SH-SY5Y (cell line): ENCODE measurements around the gene NAA35.

Experiments used
- GATA2 ChIP-seq: IDR thresholded peaks from 2 replicates; pipeline ENCODE4 v1.6.1; 2011; ENCODE audit warnings: mild to moderate bottlenecking, low read depth, low read length
- GATA3 ChIP-seq: IDR thresholded peaks from 2 replicates; pipeline ENCODE4 v1.6.1; 2011; ENCODE audit warnings: low read depth, mild to moderate bottlenecking, low read length, moderate library complexity

Gene NAA35

DNA sequence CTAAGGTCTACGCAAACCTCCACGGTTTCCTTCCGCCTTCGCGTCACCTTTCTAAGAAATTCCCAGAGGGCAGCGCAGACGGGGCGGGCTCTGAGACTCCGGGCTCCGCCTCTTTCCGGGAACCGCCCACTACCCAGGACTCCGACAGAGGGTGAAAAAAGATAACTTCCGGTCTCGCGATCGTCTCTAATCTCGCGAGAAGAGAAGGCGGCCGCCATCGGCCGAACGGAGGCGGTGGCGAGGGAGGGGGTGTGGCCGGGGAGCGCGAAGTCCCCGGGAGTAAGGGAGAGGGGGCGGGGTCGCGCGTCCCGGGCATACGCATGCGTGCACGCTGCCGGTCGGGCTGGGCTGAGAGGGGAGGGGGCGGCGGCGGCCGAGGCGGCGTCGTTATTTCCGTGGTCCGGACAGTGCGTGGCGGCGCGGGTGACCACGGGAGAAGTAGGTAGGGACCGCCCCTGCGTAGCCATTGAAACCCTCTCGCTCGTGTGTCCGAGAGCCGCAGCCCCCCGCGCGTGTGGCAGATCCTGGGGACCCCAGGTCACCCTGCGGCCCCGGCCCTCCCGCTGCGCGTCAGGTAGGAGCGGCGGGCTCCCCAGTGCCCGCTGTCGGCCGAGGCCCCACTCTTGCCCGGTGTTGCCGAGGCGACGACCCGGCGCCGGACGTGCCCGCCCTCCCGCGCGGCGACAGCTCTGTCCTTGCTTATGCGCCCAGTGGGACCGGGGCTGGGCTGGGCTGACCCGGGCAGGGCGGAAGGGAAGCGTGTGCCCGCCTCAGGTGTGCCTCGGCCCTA is at the start of gene NAA35:
TSS of gene NAA35 (plus strand) at position 315 of the 790 bp plus-strand sequence. CDS start 1,014 bp downstream, outside the sequence.
- TF ChIP-seq GATA3: no peak
- 0 out of 2 replicates have a peak, but pooled peaks have one; percentile 21 for TF ChIP-seq GATA2

DNA sequence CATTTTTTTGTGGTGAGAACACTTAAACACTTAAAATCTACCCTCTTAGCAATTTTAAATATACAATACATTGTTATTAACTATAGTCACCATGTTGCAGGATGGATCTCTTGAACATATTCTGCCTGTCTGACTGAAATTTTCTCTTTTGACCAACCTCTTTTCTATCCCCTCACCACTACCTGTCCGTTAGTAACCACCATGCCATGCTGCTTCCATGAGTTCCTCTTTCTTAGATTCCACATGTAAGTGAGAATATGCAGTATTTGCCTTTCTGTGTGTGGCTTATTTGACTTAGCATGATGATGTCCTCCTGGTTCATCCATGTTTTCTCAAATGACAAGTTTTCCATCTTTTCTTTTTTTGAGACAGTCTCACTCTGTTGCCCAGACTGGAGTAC is 48.5 kb upstream of the NAA35 start:
- TF ChIP-seq GATA2 (no peak), GATA3 (no peak)

DNA sequence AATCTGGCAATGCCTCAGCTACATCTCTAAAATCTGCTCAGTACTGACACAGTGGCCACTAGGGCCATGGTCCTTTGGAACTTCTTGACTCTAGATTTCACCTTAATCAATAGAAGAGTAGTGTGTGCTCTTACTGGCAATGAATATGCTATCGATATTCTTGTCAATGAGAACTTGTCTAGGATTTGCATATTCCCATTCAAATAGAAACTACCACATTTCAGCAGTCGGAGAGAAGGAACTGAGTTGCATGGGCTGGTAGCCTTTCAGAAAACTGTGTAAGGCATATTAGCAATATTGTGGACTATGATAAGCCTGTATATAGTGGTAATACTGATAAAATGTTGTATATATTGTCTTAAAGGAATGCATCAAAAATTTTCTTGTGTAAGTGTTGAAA is 45.3 kb upstream of the NAA35 start:
- TF ChIP-seq GATA3 (no peak), GATA2 (no peak)

DNA sequence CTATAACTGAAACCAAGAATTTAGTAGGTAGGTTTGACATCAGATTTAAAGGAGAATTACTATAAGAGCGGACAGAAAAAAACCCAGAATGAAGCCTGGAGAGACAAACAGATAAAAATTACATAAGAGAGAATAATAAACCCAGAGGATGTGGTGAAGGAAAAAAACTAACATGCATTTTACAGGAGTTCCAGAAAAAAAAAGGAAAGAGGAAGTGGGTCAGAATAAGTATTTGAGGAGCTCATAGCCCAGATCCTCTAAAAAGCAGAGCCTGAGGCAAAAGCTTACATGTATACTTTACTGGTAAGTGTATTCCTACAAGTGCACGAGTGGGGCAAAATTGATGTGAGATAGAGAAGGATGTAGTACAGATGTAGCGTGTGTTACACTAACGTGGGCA is 43.1 kb upstream of the NAA35 start:
- TF ChIP-seq GATA3 (no peak), GATA2 (no peak)

DNA sequence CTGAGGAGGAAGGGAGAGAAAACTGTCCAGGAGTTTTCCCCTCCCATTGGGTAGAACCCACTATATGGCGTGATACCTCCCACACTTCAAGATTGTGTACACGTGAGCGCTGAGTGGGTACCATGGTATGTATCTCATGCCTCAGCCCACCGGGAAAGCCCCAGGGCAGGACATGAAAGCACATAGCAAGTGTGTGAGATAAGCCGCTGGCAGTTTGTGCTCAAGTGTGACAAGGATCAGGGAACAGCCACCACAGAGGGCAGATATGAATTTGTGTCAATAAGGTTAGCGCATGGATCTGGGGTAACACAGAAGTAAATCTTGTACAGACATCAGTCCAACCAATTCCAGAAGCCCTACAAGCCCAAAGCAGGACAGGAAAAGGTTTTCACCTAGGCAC is 42.6 kb upstream of the NAA35 start:
- TF ChIP-seq GATA2 (no peak), GATA3 (no peak)

GRCh38 chr9:85899388-85899787 is 41.6 kb upstream of the NAA35 start:
- TF ChIP-seq GATA2 (no peak), GATA3 (no peak)

- TF ChIP-seq GATA2: no peak
- no peak for TF ChIP-seq GATA3
Measured at GRCh38 chr9:85900504-85901201, 40.3 kb upstream of the NAA35 start.

DNA sequence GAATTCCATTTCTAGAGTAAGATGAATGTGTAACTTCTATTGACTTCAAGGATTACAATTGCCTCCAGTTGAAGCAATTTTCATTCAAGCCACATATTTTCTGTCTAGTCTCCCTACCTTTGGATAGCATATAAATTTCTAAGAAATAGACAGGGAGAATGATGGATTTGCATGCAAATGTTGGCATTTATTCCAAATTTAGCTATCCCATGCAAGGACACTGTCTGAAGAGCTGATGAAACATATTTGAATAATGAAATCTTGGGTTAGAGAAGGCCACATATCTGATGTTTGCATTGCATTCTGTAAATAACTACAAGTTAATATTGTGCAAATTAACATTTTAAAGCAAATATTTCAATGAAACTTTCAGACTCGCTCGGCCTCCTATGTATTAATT is 36.0 kb upstream of the NAA35 start:
- TF ChIP-seq GATA3: no peak
- no peak for TF ChIP-seq GATA2

DNA sequence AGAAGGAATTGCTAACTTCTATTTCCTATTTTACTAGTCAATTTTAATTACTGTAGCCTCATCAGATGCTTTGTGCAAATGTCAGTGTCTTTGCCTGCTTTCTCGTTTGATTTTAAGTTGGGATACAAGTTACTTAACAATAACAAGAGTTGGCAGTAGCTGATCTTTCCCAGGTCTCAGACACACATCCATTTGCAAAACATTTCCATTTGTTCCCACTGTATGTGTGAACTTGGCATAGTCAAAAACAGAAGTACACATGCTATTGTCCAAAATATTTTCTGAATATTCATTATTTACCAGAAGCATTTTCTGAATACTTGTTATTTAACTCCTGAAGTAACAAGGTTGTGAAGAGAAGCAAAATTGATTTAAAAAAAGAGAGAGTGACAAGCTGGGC is 35.0 kb upstream of the NAA35 start:
- TF ChIP-seq GATA2 (no peak), GATA3 (no peak)

- TF ChIP-seq GATA3 (no peak), GATA2 (no peak)
Measured at GRCh38 chr9:85909390-85909789, 31.6 kb upstream of the NAA35 start.

DNA sequence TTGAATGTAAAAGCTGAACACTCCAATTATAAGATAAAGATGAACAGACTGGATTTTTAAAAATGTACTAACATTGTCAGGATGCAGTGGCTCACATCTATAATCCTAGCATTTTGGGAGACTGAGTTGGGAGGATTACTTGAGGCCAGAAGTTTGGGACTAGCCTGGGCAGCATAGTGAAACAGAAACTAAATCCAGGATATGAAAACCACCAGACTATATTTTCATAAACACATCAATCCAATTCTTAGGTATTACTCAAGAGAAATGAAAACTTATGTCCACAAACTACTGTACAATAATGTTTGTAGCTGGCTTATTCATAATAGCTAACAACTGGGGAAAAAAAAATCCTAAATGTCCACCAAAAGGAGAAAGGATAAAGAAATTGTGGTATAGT is 26.8 kb upstream of the NAA35 start:
- TF ChIP-seq GATA2 (no peak), GATA3 (no peak)

DNA sequence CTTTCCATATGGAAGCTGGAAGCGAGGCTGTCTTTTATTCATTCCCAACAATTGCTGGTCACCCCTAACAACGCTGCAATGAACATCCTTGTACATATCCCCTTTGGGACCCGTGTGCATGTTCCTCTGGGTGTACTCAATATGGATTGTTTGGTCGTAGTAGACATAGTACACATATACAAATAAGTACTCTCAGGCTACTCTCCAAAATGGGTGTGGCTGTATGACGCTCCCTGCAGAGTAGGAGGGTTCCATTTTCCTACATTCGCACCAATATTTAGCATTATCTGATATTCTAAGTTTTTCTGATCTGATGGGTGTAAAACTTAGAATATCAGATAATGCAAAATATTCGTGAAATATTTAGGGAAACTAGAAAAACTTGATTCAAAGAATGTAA is 23.2 kb upstream of the NAA35 start:
- TF ChIP-seq GATA3: no peak
- TF ChIP-seq GATA2: no peak

DNA sequence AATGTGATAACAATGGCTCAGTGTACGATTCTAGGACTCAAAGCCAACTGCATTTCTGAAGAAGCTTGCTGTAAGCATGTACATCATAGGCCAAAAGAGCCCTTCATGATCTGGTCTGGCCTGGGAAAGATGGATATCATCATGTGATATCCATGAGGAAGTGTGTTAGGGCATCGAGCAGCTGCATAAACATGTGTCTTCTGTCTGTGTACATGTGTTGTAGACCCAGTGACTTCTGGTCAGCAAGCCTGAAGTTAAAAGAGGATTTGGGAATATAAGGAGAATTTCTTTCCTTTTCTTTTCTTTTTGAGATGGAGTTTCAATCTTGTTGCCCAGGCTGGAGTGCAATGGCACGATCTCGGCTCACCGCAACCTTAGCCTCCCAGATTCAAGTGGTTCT is 15.5 kb upstream of the NAA35 start:
- TF ChIP-seq GATA3 (no peak), GATA2 (no peak)

GRCh38 chr9:85927076-85927475 is 13.9 kb upstream of the NAA35 start:
- TF ChIP-seq GATA2 (no peak), GATA3 (no peak)

DNA sequence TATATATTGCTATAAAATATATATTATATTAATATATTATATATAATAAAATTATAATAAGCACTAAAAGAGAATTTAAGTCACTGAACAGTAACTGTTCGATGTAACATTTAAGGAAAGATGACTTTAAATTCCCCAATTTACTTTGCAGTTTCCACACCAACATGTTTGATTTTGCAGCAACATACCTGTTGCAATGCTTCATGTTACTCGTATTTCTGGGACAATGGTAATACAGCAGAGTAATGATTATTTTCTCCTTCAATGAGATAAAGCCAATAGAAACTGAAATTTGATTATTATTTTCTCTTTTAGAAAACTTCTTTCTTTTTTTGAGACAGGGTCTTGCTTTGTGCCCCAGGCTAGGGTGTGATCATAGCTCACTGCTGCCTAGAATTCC is 9.5 kb upstream of the NAA35 start:
- TF ChIP-seq GATA2 (no peak), GATA3 (no peak)
